ENCODE measurements around the gene TNFRSF25. TPM values are rescaled to one million over a fixed set of nuclear protein-coding genes. Genes with fewer than 3 reads are reported as not detected.

The TNFRSF25 gene
- total RNA-seq, 1 donor from 2014 or later: 26.1 TPM

DNA sequence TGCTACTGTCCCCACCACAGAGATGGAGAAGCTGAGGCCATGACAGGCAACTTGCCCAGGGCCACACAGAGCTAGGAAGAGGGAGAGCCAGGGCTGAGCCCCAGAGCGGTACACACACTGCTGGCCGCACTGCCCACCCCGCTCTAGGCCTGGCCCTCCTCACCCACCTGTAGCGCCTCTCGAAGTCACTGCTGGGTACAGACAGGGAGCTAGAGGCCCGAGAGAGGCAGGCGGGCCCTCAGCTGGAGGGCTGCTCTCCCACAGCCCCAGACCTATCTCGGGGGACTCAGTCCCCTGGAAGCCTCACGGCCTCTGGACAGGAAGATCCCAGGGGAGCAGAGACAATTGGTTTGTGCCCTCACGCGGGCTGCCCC, 42.8 kb upstream of the TNFRSF25 start:
- H3K4me1 Mint-ChIP-seq: peaks cover 18% of the 10 kb centered on the region
- H3K27ac Mint-ChIP-seq (ENCODE audit: unreplicated experiment): no peak overlapping the region
- H3K4me3 Mint-ChIP-seq: no peak overlapping the region
- H3K36me3 Mint-ChIP-seq (ENCODE audit: low read depth): no peaks in the 10 kb centered on the region
- no peaks in the 10 kb centered on the region for H3K9me3 Mint-ChIP-seq
- TF ChIP-seq, protein P1, sequence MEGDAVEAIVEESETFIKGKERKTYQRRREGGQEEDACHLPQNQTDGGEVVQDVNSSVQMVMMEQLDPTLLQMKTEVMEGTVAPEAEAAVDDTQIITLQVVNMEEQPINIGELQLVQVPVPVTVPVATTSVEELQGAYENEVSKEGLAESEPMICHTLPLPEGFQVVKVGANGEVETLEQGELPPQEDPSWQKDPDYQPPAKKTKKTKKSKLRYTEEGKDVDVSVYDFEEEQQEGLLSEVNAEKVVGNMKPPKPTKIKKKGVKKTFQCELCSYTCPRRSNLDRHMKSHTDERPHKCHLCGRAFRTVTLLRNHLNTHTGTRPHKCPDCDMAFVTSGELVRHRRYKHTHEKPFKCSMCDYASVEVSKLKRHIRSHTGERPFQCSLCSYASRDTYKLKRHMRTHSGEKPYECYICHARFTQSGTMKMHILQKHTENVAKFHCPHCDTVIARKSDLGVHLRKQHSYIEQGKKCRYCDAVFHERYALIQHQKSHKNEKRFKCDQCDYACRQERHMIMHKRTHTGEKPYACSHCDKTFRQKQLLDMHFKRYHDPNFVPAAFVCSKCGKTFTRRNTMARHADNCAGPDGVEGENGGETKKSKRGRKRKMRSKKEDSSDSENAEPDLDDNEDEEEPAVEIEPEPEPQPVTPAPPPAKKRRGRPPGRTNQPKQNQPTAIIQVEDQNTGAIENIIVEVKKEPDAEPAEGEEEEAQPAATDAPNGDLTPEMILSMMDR (conservative IDR thresholded peaks at IDR 0.05): no peak
- H3K27me3 Mint-ChIP-seq (ENCODE audit: low read depth): no peaks in the 10 kb centered on the region
- DNase-seq (ENCODE audit: low read depth, low spot score): no peak

DNA sequence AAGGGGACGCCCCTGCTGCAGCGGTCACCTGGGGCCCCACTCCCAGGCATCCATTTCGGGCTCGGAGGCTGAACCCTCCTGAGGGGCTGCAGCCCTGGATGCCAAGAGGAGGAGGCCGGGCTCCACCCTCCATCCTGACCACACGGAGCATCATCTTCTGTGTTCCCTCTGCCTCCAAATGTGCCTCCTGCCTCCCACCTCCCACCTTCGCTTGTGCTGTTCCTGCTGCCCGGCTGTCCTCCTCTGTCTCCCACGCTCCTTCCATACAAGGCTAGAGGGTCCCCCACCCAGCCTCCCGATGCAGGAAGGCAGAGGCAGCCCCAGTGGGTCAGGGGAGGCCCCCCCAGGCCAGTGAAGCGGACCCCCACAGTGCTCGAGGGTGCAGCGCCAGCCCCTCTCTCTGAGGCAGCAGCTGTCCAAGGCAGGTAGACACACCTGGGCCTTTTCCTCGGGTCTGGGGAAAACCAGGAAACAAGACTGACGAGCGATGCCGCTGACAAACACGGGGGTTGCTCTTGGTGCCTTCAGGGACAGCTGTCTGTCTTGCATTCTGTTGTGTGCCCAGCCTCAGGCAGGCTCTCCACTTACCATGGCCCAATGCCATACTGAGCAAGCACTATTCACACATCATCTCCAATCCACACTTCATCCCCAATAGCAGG, 42.3 kb upstream of the TNFRSF25 start:
- no peaks in the 10 kb centered on the region for H3K9me3 Mint-ChIP-seq
- H3K27me3 Mint-ChIP-seq (ENCODE audit: low read depth): no peaks in the 10 kb centered on the region
- TF ChIP-seq, protein P1 (conservative IDR thresholded peaks at IDR 0.05): no peak
- no peak for DNase-seq (ENCODE audit: low read depth, low spot score)
- no peaks in the 10 kb centered on the region for H3K36me3 Mint-ChIP-seq (ENCODE audit: low read depth)
- no peak overlapping the region for H3K4me3 Mint-ChIP-seq
- H3K4me1 Mint-ChIP-seq: peaks cover 18% of the 10 kb centered on the region
- H3K27ac Mint-ChIP-seq (ENCODE audit: unreplicated experiment): no peak overlapping the region

DNA sequence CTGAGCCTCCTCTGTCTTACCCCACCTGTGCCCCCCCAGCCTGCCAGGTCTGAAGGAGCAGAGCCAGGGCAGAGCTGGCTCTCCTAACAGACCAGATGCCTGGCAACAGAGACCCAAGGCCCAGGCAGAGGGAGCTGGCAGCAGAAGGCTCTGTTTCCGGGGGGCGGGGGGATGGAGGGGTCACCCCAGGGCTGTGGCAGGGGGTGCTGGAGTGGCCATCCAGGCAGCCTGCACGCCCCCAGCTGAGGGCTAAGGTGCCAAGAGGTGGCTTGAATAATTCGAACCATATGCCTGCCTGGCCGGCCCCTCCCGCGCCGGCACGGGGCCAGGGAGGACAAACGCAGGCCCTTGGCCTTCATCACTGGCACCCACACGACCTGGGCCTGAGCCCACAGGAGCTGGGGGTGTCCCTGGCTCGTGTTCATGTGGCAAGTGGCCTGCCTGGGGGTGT, 41.5 kb upstream of the TNFRSF25 start:
- Mint-ChIP-seq H3K27me3 (ENCODE audit: low read depth) (no peaks in the 10 kb centered on the region), H3K4me1 (peaks cover 18% of the 10 kb centered on the region), H3K9me3 (no peaks in the 10 kb centered on the region), H3K27ac (ENCODE audit: unreplicated experiment) (no peak overlapping the region), H3K4me3 (no peak overlapping the region), H3K36me3 (ENCODE audit: low read depth) (no peaks in the 10 kb centered on the region)
- TF ChIP-seq, protein P1 (conservative IDR thresholded peaks at IDR 0.05): no peak
- no peak for DNase-seq (ENCODE audit: low read depth, low spot score)

DNA sequence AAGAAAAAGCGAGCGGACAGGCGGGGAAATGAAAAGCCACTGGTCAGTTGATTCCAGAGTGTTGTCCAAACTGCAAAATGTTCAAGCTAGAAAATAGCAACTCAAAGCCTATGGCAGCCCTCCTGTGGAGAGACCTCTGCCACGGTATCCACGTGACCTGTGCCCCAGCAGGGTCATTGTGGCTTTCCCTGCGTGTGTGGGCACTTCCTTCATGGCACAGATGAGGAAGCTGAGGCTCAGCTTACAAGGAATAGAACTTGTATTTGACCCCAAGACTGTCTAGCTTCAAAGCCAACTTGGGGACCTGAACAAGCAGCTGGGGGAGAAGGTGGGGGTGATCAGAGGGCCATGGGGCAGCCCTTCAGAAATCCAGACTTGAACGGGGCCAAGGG, 41.1 kb upstream of the TNFRSF25 start:
- Mint-ChIP-seq H3K27ac (ENCODE audit: unreplicated experiment) (no peak overlapping the region), H3K4me1 (peaks cover 17% of the 10 kb centered on the region), H3K27me3 (ENCODE audit: low read depth) (no peaks in the 10 kb centered on the region), H3K9me3 (no peaks in the 10 kb centered on the region), H3K4me3 (no peak overlapping the region), H3K36me3 (ENCODE audit: low read depth) (no peaks in the 10 kb centered on the region)
- DNase-seq (ENCODE audit: low read depth, low spot score): no peak
- TF ChIP-seq, protein P1 (conservative IDR thresholded peaks at IDR 0.05): no peak

DNA sequence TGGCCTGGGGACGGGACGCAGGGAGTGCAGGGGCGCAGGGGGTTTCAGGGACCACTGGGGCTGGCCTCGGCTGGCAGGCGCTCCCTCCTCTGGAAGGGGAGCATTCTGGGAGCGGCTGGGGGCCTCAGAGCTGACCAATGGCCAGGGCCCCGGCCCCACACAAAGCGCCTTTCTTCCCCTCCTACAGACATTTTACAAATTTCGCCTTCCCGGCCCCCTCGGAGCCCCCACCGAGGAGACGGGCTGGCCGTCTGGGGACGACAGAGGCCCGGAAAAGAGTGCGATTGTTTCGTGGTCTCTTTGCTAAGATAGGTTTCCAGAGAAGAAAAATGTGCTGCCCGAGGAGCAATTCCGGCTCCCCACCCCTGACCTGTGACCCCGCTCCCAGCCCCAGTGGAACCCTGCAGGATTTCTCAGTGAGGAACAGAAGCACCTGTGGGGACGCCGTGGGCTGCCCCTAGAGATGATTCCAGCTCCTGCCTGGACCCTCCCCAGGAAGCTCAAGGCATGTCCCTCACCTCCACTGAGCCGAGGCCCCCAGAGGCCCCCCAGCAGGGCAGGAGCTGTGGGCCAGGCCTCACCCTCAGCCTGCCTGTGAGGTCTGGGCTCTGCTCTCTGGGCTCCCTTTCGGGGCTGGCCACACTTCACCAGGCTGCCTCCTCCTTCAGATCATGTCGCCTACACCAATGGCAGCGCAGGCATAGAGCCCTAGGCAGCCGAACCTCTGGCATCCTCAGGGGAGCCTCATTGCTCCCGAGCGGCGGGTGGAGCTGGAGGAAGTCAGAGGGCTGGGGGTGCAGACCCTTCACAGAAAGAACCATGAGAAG, 40.5 kb upstream of the TNFRSF25 start:
- no peak overlapping the region for H3K27ac Mint-ChIP-seq (ENCODE audit: unreplicated experiment)
- H3K9me3 Mint-ChIP-seq: no peaks in the 10 kb centered on the region
- peaks cover under 1% of the 10 kb centered on the region for H3K27me3 Mint-ChIP-seq (ENCODE audit: low read depth)
- peak overlapping the region; percentile 27 for H3K4me3 Mint-ChIP-seq
- H3K4me1 Mint-ChIP-seq: peaks cover 15% of the 10 kb centered on the region
- no peak for DNase-seq (ENCODE audit: low read depth, low spot score)
- TF ChIP-seq, protein P1 (conservative IDR thresholded peaks at IDR 0.05): no peak
- no peaks in the 10 kb centered on the region for H3K36me3 Mint-ChIP-seq (ENCODE audit: low read depth)

Measured in neural crest cell (in vitro differentiated cells).